Muscle layer of colon (tissue), 2 donors: ENCODE measurements around the gene FOXA2.

Experiments
- H3K27ac ChIP-seq: one replicate; pipeline ENCODE4 v1.7.0; 2013; ENCODE audit warnings: low read depth, mild to moderate bottlenecking, low read length, moderate library complexity
- H3K27me3 ChIP-seq, 2 donors: one replicate each; pipeline ENCODE4 v1.7.0; 2013; ENCODE audit warnings: low read length in 2 of 2, mild to moderate bottlenecking in 2 of 2; ENCODE audit not compliant: insufficient read depth in 2 of 2, control insufficient read depth in 1 of 2
- H3K36me3 ChIP-seq: one replicate; pipeline ENCODE4 v1.7.0; 2013; ENCODE audit warnings: mild to moderate bottlenecking, low read length; ENCODE audit not compliant: insufficient read depth
- H3K4me1 ChIP-seq: one replicate; pipeline ENCODE4 v1.7.0; 2013; ENCODE audit warnings: mild to moderate bottlenecking, low read length; ENCODE audit not compliant: insufficient read depth
- H3K4me3 ChIP-seq, 2 donors: one replicate each; pipeline ENCODE4 v1.7.0; 2013; ENCODE audit warnings: low read length in 2 of 2, low read depth in 1 of 2, mild to moderate bottlenecking in 1 of 2, moderate library complexity in 1 of 2
- H3K9ac ChIP-seq: one replicate; pipeline ENCODE4 v1.7.0; 2013; ENCODE audit warnings: low read length
- H3K9me3 ChIP-seq: one replicate; pipeline ENCODE4 v1.7.0; 2013; ENCODE audit warnings: mild to moderate bottlenecking, low read length
- donor health status: abdominal sarcoma.
- donor health status: Adenocarcinoma of cecum.

FOXA2 gene

GRCh38 chr20:22584522-22584921 lies at the start of gene FOXA2:
FOXA2 (minus strand) TSS chr20:22584572; CDS start chr20:22584278, 294 bp downstream.
- Histone ChIP-seq H3K4me3 (no peak within 1 kb of the TSS), H3K36me3 (no peaks in the 10 kb centered on the region), H3K4me1 (peaks cover 4% of the 10 kb centered on the region), H3K27ac (no peak within 1 kb of the TSS), H3K9ac (no peak within 1 kb of the TSS), H3K9me3 (no peaks in the 10 kb centered on the region), H3K27me3 (peaks cover 35 to 79% of the 10 kb centered on the region in 2 donors)

- Histone ChIP-seq H3K9me3 (no peaks in the 10 kb centered on the region), H3K9ac (no peak overlapping the region), H3K4me3 (no peak overlapping the region), H3K4me1 (no peaks in the 10 kb centered on the region), H3K27me3 (no peaks in the 10 kb centered on the region), H3K27ac (no peak overlapping the region), H3K36me3 (no peaks in the 10 kb centered on the region)
These were observed 46.3 kb upstream of the FOXA2 start for GRCh38 chr20:22630701-22631100.

- H3K9ac ChIP-seq = no peak overlapping the region
- H3K4me1 ChIP-seq = no peaks in the 10 kb centered on the region
- no peaks in the 10 kb centered on the region for H3K36me3 ChIP-seq
- H3K4me3 ChIP-seq = no peak overlapping the region
- H3K27ac ChIP-seq = no peak overlapping the region
- no peaks in the 10 kb centered on the region for H3K27me3 ChIP-seq
- no peaks in the 10 kb centered on the region for H3K9me3 ChIP-seq
These were observed 45.6 kb upstream of the FOXA2 start for GRCh38 chr20:22629927-22630326.

- no peaks in the 10 kb centered on the region for H3K27me3 ChIP-seq
- H3K4me1 ChIP-seq = no peaks in the 10 kb centered on the region
- no peaks in the 10 kb centered on the region for H3K9me3 ChIP-seq
- H3K4me3 ChIP-seq = no peak overlapping the region
- H3K27ac ChIP-seq = no peak overlapping the region
- H3K36me3 ChIP-seq = no peaks in the 10 kb centered on the region
- no peak overlapping the region for H3K9ac ChIP-seq
These were observed 45.1 kb upstream of the FOXA2 start for GRCh38 chr20:22629447-22629846.

- H3K36me3 ChIP-seq = no peaks in the 10 kb centered on the region
- no peaks in the 10 kb centered on the region for H3K27me3 ChIP-seq
- H3K9ac ChIP-seq = no peak overlapping the region
- no peaks in the 10 kb centered on the region for H3K9me3 ChIP-seq
- H3K4me3 ChIP-seq = no peak overlapping the region
- H3K4me1 ChIP-seq = no peaks in the 10 kb centered on the region
- H3K27ac ChIP-seq = no peak overlapping the region
These were observed 42.1 kb upstream of the FOXA2 start for GRCh38 chr20:22626496-22626895.

GRCh38 chr20:22623211-22623610 lies 38.8 kb upstream of the FOXA2 start:
- no peaks in the 10 kb centered on the region for H3K36me3 ChIP-seq
- no peak overlapping the region for H3K27ac ChIP-seq
- no peaks in the 10 kb centered on the region for H3K9me3 ChIP-seq
- H3K4me3 ChIP-seq = no peak overlapping the region
- H3K9ac ChIP-seq = no peak overlapping the region
- H3K4me1 ChIP-seq = no peaks in the 10 kb centered on the region
- no peaks in the 10 kb centered on the region for H3K27me3 ChIP-seq

- no peaks in the 10 kb centered on the region for H3K4me1 ChIP-seq
- no peak overlapping the region for H3K9ac ChIP-seq
- no peaks in the 10 kb centered on the region for H3K36me3 ChIP-seq
- H3K9me3 ChIP-seq = no peaks in the 10 kb centered on the region
- no peak overlapping the region for H3K27ac ChIP-seq
- H3K4me3 ChIP-seq = no peak overlapping the region
- H3K27me3 ChIP-seq = no peaks in the 10 kb centered on the region
These were observed 36.0 kb upstream of the FOXA2 start for GRCh38 chr20:22620342-22620741.

GRCh38 chr20:22619806-22620205 lies 35.4 kb upstream of the FOXA2 start:
- H3K36me3 ChIP-seq = no peaks in the 10 kb centered on the region
- no peak overlapping the region for H3K4me3 ChIP-seq
- H3K9me3 ChIP-seq = no peaks in the 10 kb centered on the region
- no peaks in the 10 kb centered on the region for H3K4me1 ChIP-seq
- no peak overlapping the region for H3K27ac ChIP-seq
- no peaks in the 10 kb centered on the region for H3K27me3 ChIP-seq
- no peak overlapping the region for H3K9ac ChIP-seq

GRCh38 chr20:22619272-22619671 lies 34.9 kb upstream of the FOXA2 start:
- H3K9ac ChIP-seq = no peak overlapping the region
- H3K27me3 ChIP-seq = no peaks in the 10 kb centered on the region
- H3K27ac ChIP-seq = no peak overlapping the region
- no peaks in the 10 kb centered on the region for H3K4me1 ChIP-seq
- H3K9me3 ChIP-seq = no peaks in the 10 kb centered on the region
- H3K4me3 ChIP-seq = no peak overlapping the region
- H3K36me3 ChIP-seq = no peaks in the 10 kb centered on the region

GRCh38 chr20:22617160-22617559 lies 32.8 kb upstream of the FOXA2 start:
- Histone ChIP-seq H3K36me3 (no peaks in the 10 kb centered on the region), H3K9me3 (no peaks in the 10 kb centered on the region), H3K27ac (no peak overlapping the region), H3K4me1 (no peaks in the 10 kb centered on the region), H3K9ac (no peak overlapping the region), H3K27me3 (no peaks in the 10 kb centered on the region), H3K4me3 (no peak overlapping the region)

GRCh38 chr20:22616551-22616950 lies 32.2 kb upstream of the FOXA2 start:
- no peak overlapping the region for H3K4me3 ChIP-seq
- no peaks in the 10 kb centered on the region for H3K9me3 ChIP-seq
- H3K4me1 ChIP-seq = no peaks in the 10 kb centered on the region
- H3K27me3 ChIP-seq = no peaks in the 10 kb centered on the region
- H3K27ac ChIP-seq = no peak overlapping the region
- H3K36me3 ChIP-seq = no peaks in the 10 kb centered on the region
- H3K9ac ChIP-seq = no peak overlapping the region

- H3K27me3 ChIP-seq = no peaks in the 10 kb centered on the region
- no peak overlapping the region for H3K27ac ChIP-seq
- no peak overlapping the region for H3K4me3 ChIP-seq
- H3K9me3 ChIP-seq = no peaks in the 10 kb centered on the region
- H3K4me1 ChIP-seq = no peaks in the 10 kb centered on the region
- H3K36me3 ChIP-seq = no peaks in the 10 kb centered on the region
- no peak overlapping the region for H3K9ac ChIP-seq
These were observed 31.1 kb upstream of the FOXA2 start for GRCh38 chr20:22615425-22615824.
